Endodermal cell (in vitro differentiated cells): ENCODE results near the gene KIAA2012. TPM values are rescaled to one million over a fixed set of nuclear protein-coding genes. Genes with fewer than 3 reads are reported as not detected.

Experiments
- DNase-seq: peaks from one replicate; pipeline ENCODE4 v3.0.0-alpha.2; 2017
- H3K27ac ChIP-seq: 2 replicates; pipeline ENCODE4 v1.5.1; 2013; ENCODE audit warnings: mild to moderate bottlenecking, low read depth, low read length, moderate library complexity
- H3K27me3 ChIP-seq: 2 replicates; pipeline ENCODE4 v1.6.1; 2013; ENCODE audit warnings: mild to moderate bottlenecking, low read length, moderate library complexity; ENCODE audit not compliant: insufficient read depth, control insufficient read depth, poor library complexity, severe bottlenecking
- H3K36me3 ChIP-seq: 2 replicates; pipeline ENCODE4 v1.7.0; 2013; ENCODE audit warnings: mild to moderate bottlenecking, low read length, moderate library complexity; ENCODE audit not compliant: control insufficient read depth, insufficient read depth
- H3K4me1 ChIP-seq: one replicate; pipeline ENCODE4 v1.7.0; 2013; ENCODE audit warnings: low read length; ENCODE audit not compliant: control insufficient read depth, insufficient read depth
- H3K4me3 ChIP-seq: 2 replicates; pipeline ENCODE4 v1.5.1; 2013; ENCODE audit warnings: mild to moderate bottlenecking, low read length, moderate library complexity
- H3K9ac ChIP-seq: 2 replicates; pipeline ENCODE4 v1.6.1; 2013; ENCODE audit warnings: mild to moderate bottlenecking, low read length, moderate library complexity; ENCODE audit not compliant: poor library complexity, severe bottlenecking; ENCODE audit errors: extremely low read depth
- H3K9me3 ChIP-seq: 2 replicates; pipeline ENCODE4 v1.6.1; 2013; ENCODE audit warnings: mild to moderate bottlenecking, low read length, moderate library complexity; ENCODE audit not compliant: control insufficient read depth
- H3K27ac Mint-ChIP-seq: 2 replicates; pipeline ENCODE4 v1.8.0; 2020; ENCODE audit warnings: mixed read lengths
- H3K27me3 Mint-ChIP-seq: 2 replicates; pipeline ENCODE4 v1.8.0; 2021; ENCODE audit warnings: mild to moderate bottlenecking, mixed read lengths; ENCODE audit not compliant: insufficient read depth
- H3K36me3 Mint-ChIP-seq: 2 replicates; pipeline ENCODE4 v1.8.0; 2020; ENCODE audit warnings: low read depth, mixed read lengths
- H3K4me1 Mint-ChIP-seq: 2 replicates; pipeline ENCODE4 v1.8.0; 2020; ENCODE audit warnings: mixed read lengths
- H3K4me3 Mint-ChIP-seq: 2 replicates; pipeline ENCODE4 v1.8.0; 2020; ENCODE audit warnings: mild to moderate bottlenecking, moderate library complexity, mixed read lengths
- H3K9me3 Mint-ChIP-seq: 2 replicates; pipeline ENCODE4 v1.8.0; 2020; ENCODE audit warnings: mild to moderate bottlenecking, mixed read lengths
- CTCF ChIP-seq: fragments of 200-600 bp; sonication (generic); conservative IDR thresholded peaks from 2 replicates; pipeline ENCODE4 v1.5.0; 2021; ENCODE audit warnings: antibody characterized with exemption, mild to moderate bottlenecking
- WGBS, 2 experiments: methylation state at CpG; one replicate each; pipeline versions ENCODE4 v1.1.5 to v1.1.7; 2013; ENCODE audit warnings: missing lambda C conversion rate in 2 of 2, mixed read lengths in 1 of 2; ENCODE audit not compliant: insufficient coverage in 1 of 2, insufficient read length in 1 of 2; 5-methylcytosine and 5-hydroxymethylcytosine counted together
- total RNA-seq, 2 donors: library from RNA; stranded (reverse); fragmentation: NEBNext Ultra II Directional in 1 of 2; extraction: Animal tissue kit (Norgen Biotek cat#: 25700) in 1 of 2; gene quantifications; 2 replicates in 1 of 2; 3 replicates in 1 of 2; pipeline ENCODE4 v1.2.1, GENCODE V29; 2021

Gene KIAA2012
- total RNA-seq, 2 donors from 2014 or later = 0.62 to 1.0 TPM

DNA sequence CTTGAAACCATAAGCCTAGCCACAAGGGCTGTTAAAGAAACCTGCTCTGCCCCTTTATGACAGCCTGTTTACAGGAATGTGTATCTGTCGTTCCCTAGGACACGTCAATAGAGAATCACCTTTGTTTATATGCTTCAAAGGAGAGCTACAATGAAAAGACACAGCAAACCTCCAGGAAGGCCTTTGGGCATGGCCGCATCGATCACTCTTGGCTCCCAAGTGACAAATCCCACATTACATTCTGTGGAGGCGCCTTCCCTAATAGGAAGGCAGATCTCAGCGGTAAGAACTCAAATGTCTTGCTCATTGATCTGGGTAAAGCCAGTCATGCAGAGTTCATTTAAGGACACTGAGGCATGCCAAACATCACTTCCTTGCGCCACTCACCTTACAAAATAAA, 26.5 kb downstream of the KIAA2012 start:
- no peaks in the 10 kb centered on the region for H3K9me3 ChIP-seq
- H3K9me3 Mint-ChIP-seq = no peaks in the 10 kb centered on the region
- no peak for TF ChIP-seq CTCF
- no peak overlapping the region for H3K4me3 ChIP-seq
- H3K27me3 Mint-ChIP-seq = no peaks in the 10 kb centered on the region
- H3K27ac Mint-ChIP-seq = no peak overlapping the region
- H3K27me3 ChIP-seq = no peaks in the 10 kb centered on the region
- no peak overlapping the region for H3K9ac ChIP-seq
- H3K27ac ChIP-seq = no peak overlapping the region
- WGBS, 2 experiments = 66 to 84% methylated on average over 7 of the region's 7 CpGs
- peak; percentile 61 for DNase-seq
- no peaks in the 10 kb centered on the region for H3K36me3 Mint-ChIP-seq
- no peak overlapping the region for H3K4me3 Mint-ChIP-seq
- H3K36me3 ChIP-seq = no peaks in the 10 kb centered on the region
- peaks cover 8% of the 10 kb centered on the region for H3K4me1 ChIP-seq
- peaks cover 61% of the 10 kb centered on the region for H3K4me1 Mint-ChIP-seq

GRCh38 chr2:202100176-202100575, 27.1 kb downstream of the KIAA2012 start:
- H3K36me3 ChIP-seq = no peaks in the 10 kb centered on the region
- Mint-ChIP-seq H3K4me1 (peaks cover 64% of the 10 kb centered on the region), H3K27ac (peak overlapping the region; percentile 2), H3K27me3 (no peaks in the 10 kb centered on the region), H3K9me3 (no peaks in the 10 kb centered on the region), H3K36me3 (no peaks in the 10 kb centered on the region), H3K4me3 (no peak overlapping the region)
- H3K4me3 ChIP-seq = no peak overlapping the region
- H3K9me3 ChIP-seq = no peaks in the 10 kb centered on the region
- H3K4me1 ChIP-seq = peaks cover 8% of the 10 kb centered on the region
- DNase-seq = no peak
- H3K9ac ChIP-seq = no peak overlapping the region
- no peak overlapping the region for H3K27ac ChIP-seq
- 89 to 100% methylated on average over 1 to 4 of the region's 4 CpGs for WGBS, 2 experiments
- no peaks in the 10 kb centered on the region for H3K27me3 ChIP-seq
- TF ChIP-seq CTCF = no peak

- peak; percentile 60 for DNase-seq
- Mint-ChIP-seq H3K27ac (peak overlapping the region; percentile 68), H3K4me1 (peaks cover 65% of the 10 kb centered on the region), H3K4me3 (no peak overlapping the region), H3K36me3 (no peaks in the 10 kb centered on the region), H3K9me3 (no peaks in the 10 kb centered on the region), H3K27me3 (no peaks in the 10 kb centered on the region)
- Histone ChIP-seq H3K9me3 (no peaks in the 10 kb centered on the region), H3K27me3 (no peaks in the 10 kb centered on the region), H3K36me3 (no peaks in the 10 kb centered on the region), H3K4me3 (no peak overlapping the region), H3K27ac (no peak overlapping the region), H3K9ac (no peak overlapping the region), H3K4me1 (peaks cover 8% of the 10 kb centered on the region)
- TF ChIP-seq CTCF = no peak
- 87 to 91% methylated on average over 2 to 3 of the region's 3 CpGs for WGBS, 2 experiments
Measured at GRCh38 chr2:202101026-202101579, 28.0 kb downstream of the KIAA2012 start.
